Measurements from ENCODE around the gene QTRT2.

GRCh38 chr3:114060906-114061655 lies 4.5 kb downstream of the QTRT2 start:
- TF ChIP-seq CTCF (conservative IDR thresholded peaks at IDR 0.05 in 1 of 2, IDR thresholded peaks at IDR 0.05 in 1 of 2; ENCODE audit: low read depth in 1 of 2, low read length in 2 of 2) = no peak
- TF ChIP-seq EZH2 (IDR thresholded peaks at IDR 0.05; ENCODE audit: low read length, missing control alignments) = no peak
